H9 (cell line): ENCODE results near the gene MXD4. TPM values are rescaled to one million over a fixed set of nuclear protein-coding genes. Genes with fewer than 3 reads are reported as not detected.

ENCODE experiments used
- DNase-seq: peaks from one replicate; pipeline ENCODE4 v3.0.0-alpha.2; 2017
- H2AFZ ChIP-seq: one replicate; pipeline ENCODE4 v1.6.1; 2013; ENCODE audit warnings: mild to moderate bottlenecking, low read length, control low read depth, moderate library complexity
- H2AK5ac ChIP-seq: 2 replicates; pipeline ENCODE4 v1.6.1; 2013; ENCODE audit warnings: low read length, control low read depth, mixed read lengths; ENCODE audit not compliant: insufficient read length
- H2BK120ac ChIP-seq: one replicate; pipeline ENCODE4 v1.6.1; 2013; ENCODE audit warnings: low read depth, mild to moderate bottlenecking, low read length, control low read depth, inconsistent platforms; ENCODE audit not compliant: poor library complexity, severe bottlenecking
- H2BK12ac ChIP-seq: 2 replicates; pipeline ENCODE4 v1.6.1; 2013; ENCODE audit warnings: low read length, control low read depth, mixed read lengths, low read depth; ENCODE audit not compliant: insufficient read length
- H2BK15ac ChIP-seq: 2 replicates; pipeline ENCODE4 v1.6.1; 2013; ENCODE audit warnings: low read depth, low read length, control low read depth
- H2BK20ac ChIP-seq: one replicate; pipeline ENCODE4 v1.6.1; 2013; ENCODE audit warnings: low read depth, mild to moderate bottlenecking, low read length, control low read depth, inconsistent platforms; ENCODE audit not compliant: poor library complexity, severe bottlenecking
- H2BK5ac ChIP-seq: 2 replicates; pipeline ENCODE4 v1.6.1; 2013; ENCODE audit warnings: low read length, control low read depth, mixed read lengths; ENCODE audit not compliant: insufficient read length
- H3K14ac ChIP-seq: 2 replicates; pipeline ENCODE4 v1.6.1; 2013; ENCODE audit warnings: low read length, control low read depth; ENCODE audit not compliant: insufficient read depth
- H3K18ac ChIP-seq: 2 replicates; pipeline ENCODE4 v1.6.1; 2013; ENCODE audit warnings: low read depth, mild to moderate bottlenecking, mixed read lengths, low read length, control low read depth; ENCODE audit not compliant: insufficient read length
- H3K23ac ChIP-seq: 2 replicates; pipeline ENCODE4 v1.6.1; 2013; ENCODE audit warnings: low read length, control low read depth, mixed read lengths, low read depth; ENCODE audit not compliant: insufficient read length
- H3K23me2 ChIP-seq: 2 replicates; pipeline ENCODE4 v1.6.1; 2013; ENCODE audit warnings: low read depth, mild to moderate bottlenecking, mixed read lengths, low read length, control low read depth; ENCODE audit not compliant: insufficient read length, poor library complexity, severe bottlenecking
- H3K27ac ChIP-seq: 2 replicates; pipeline ENCODE4 v1.5.1; 2013; ENCODE audit warnings: low read length, control low read depth, mixed read lengths, low read depth; ENCODE audit not compliant: insufficient read length
- H3K27me3 ChIP-seq: 2 replicates; pipeline ENCODE4 v1.6.1; 2013; ENCODE audit warnings: low read length, control low read depth, inconsistent platforms; ENCODE audit not compliant: insufficient read depth
- H3K4ac ChIP-seq: 2 replicates; pipeline ENCODE4 v1.6.1; 2013; ENCODE audit warnings: low read depth, mild to moderate bottlenecking, control low read depth, inconsistent platforms, low read length, moderate library complexity
- H3K4me1 ChIP-seq: 2 replicates; pipeline ENCODE4 v1.6.1; 2013; ENCODE audit warnings: low read length, control low read depth, inconsistent platforms; ENCODE audit not compliant: insufficient read depth
- H3K4me2 ChIP-seq: 2 replicates; pipeline ENCODE4 v1.6.1; 2013; ENCODE audit warnings: low read length, control low read depth, mixed read lengths; ENCODE audit not compliant: insufficient read length, insufficient read depth
- H3K56ac ChIP-seq: 2 replicates; pipeline ENCODE4 v1.6.1; 2013; ENCODE audit warnings: low read depth, mild to moderate bottlenecking, mixed read lengths, low read length, control low read depth; ENCODE audit not compliant: insufficient read length
- H3K79me1 ChIP-seq: 2 replicates; pipeline ENCODE4 v1.6.1; 2013; ENCODE audit warnings: low read depth, mild to moderate bottlenecking, moderate library complexity, low read length, control low read depth, inconsistent platforms; ENCODE audit not compliant: insufficient read depth, poor library complexity, severe bottlenecking
- H3K79me2 ChIP-seq: 2 replicates; pipeline ENCODE4 v1.6.1; 2013; ENCODE audit warnings: low read length, control low read depth, inconsistent platforms; ENCODE audit not compliant: insufficient read depth
- H3K9ac ChIP-seq: 2 replicates; pipeline ENCODE4 v1.6.1; 2013; ENCODE audit warnings: low read length, control low read depth, mixed read lengths; ENCODE audit not compliant: insufficient read length; ENCODE audit errors: extremely low read depth
- H3K9me3 ChIP-seq: one replicate; pipeline ENCODE4 v1.6.1; 2013; ENCODE audit warnings: low read depth, low read length, inconsistent platforms; ENCODE audit not compliant: control insufficient read depth
- H3T11ph ChIP-seq: one replicate; pipeline ENCODE4 v1.6.1; 2013; ENCODE audit warnings: mild to moderate bottlenecking, low read length, control low read depth, inconsistent platforms
- H4K20me1 ChIP-seq: one replicate; pipeline ENCODE4 v1.6.1; 2013; ENCODE audit not compliant: control insufficient read depth, insufficient read length, insufficient read depth
- H4K5ac ChIP-seq: 2 replicates; pipeline ENCODE4 v1.6.1; 2013; ENCODE audit warnings: low read depth, mild to moderate bottlenecking, mixed read lengths, low read length, control low read depth; ENCODE audit not compliant: insufficient read length
- H4K8ac ChIP-seq: replicated peaks from 2 replicates; pipeline ENCODE4 v1.6.1; 2013; ENCODE audit warnings: low read length, control low read depth, mixed read lengths, low read depth; ENCODE audit not compliant: insufficient read length
- H4K91ac ChIP-seq: 2 replicates; pipeline ENCODE4 v1.6.1; 2013; ENCODE audit warnings: low read depth, mild to moderate bottlenecking, moderate library complexity, mixed read lengths, low read length, control low read depth; ENCODE audit not compliant: insufficient read length
- H3K27ac Mint-ChIP-seq, 3 experiments: 2 replicates in 2 of 3; 3 replicates in 1 of 3; pipeline ENCODE4 v1.8.0; 2020 to 2021; ENCODE audit warnings: mixed read lengths in 3 of 3, mild to moderate bottlenecking in 1 of 3, moderate library complexity in 1 of 3
- H3K27me3 Mint-ChIP-seq: 2 replicates; pipeline ENCODE4 v1.8.0; 2021; ENCODE audit warnings: low read depth, mild to moderate bottlenecking, moderate library complexity, mixed read lengths
- H3K36me3 Mint-ChIP-seq, 3 experiments: 2 replicates in 2 of 3; 3 replicates in 1 of 3; pipeline ENCODE4 v1.8.0; 2020 to 2021; ENCODE audit warnings: low read depth in 3 of 3, mixed read lengths in 3 of 3; ENCODE audit not compliant: insufficient read depth in 1 of 3
- H3K4me1 Mint-ChIP-seq, 2 experiments: 2 replicates each; pipeline ENCODE4 v1.8.0; 2020; ENCODE audit warnings: mixed read lengths in 2 of 2
- H3K4me3 Mint-ChIP-seq, 2 experiments: 2 replicates in 1 of 2; 3 replicates in 1 of 2; pipeline ENCODE4 v1.8.0; 2020 to 2021; ENCODE audit warnings: mild to moderate bottlenecking in 2 of 2, mixed read lengths in 2 of 2, moderate library complexity in 1 of 2
- H3K9me3 Mint-ChIP-seq, 2 experiments: 2 replicates in 1 of 2; 3 replicates in 1 of 2; pipeline ENCODE4 v1.8.0; 2020; ENCODE audit warnings: mild to moderate bottlenecking in 2 of 2, mixed read lengths in 2 of 2, moderate library complexity in 1 of 2
- WGBS: extraction: QIAGEN DNeasy Blood & Tissue Kit; methylation state at CpG from one replicate; pipeline ENCODE4 v1.1.7; 2013; ENCODE audit warnings: missing lambda C conversion rate, low lambda C conversion rate, mixed read lengths; ENCODE audit not compliant: insufficient read length; ENCODE audit errors: extremely low coverage; 5-methylcytosine and 5-hydroxymethylcytosine counted together
- total RNA-seq: library from RNA; stranded (reverse); gene quantifications from 2 replicates; pipeline ENCODE4 v1.2.1, GENCODE V29; 2021
- TF ChIP-seq, protein P1 (sequence below): fragments of 200-600 bp; sonication (generic); conservative IDR thresholded peaks from 3 replicates; pipeline ENCODE4 v1.8.0; 2021; ENCODE audit warnings: antibody characterized with exemption, mild to moderate bottlenecking

The MXD4 gene
- total RNA-seq, 1 experiment from 2014 or later: 24.1 TPM

DNA sequence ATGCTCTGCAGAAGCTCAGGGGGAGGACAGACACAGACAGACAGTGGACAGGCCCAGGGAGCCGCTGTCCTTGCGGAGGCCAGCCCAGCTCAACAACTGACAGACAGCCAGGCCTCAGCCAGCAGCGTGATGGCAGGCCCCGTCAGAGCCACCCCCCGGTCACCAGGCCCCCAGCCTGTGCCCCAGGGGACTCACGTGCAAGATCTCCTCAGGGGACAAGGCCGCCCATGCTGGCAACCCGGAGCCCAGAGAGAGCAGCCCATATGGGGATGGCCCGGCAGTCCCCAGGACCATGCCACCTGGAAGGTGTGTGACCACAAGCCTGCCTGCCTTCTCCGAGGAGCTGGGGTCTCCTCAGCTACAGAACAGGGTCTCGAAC lies 28.0 kb upstream of the MXD4 start:
- no peak overlapping the region for H4K8ac ChIP-seq
- no peak overlapping the region; the same call in 1 of the 2 replicates for H3K14ac ChIP-seq
- H3K79me2 ChIP-seq: no peaks in the 10 kb centered on the region
- H4K5ac ChIP-seq: no peak overlapping the region
- no peak overlapping the region for H2BK15ac ChIP-seq
- H3T11ph ChIP-seq: no peak overlapping the region
- H3K9ac ChIP-seq: no peak overlapping the region
- no peak overlapping the region for H3K23ac ChIP-seq
- DNase-seq: no peak
- no peak overlapping the region for H2BK20ac ChIP-seq
- H2BK120ac ChIP-seq: no peak overlapping the region
- H3K18ac ChIP-seq: no peak overlapping the region
- Mint-ChIP-seq H3K4me3 (no peak overlapping the region), H3K27me3 (no peaks in the 10 kb centered on the region; the same call in 1 of the 2 replicates), H3K27ac (no peak overlapping the region), H3K9me3 (peaks cover 2 to 8% of the 10 kb centered on the region in 2 experiments; a peak in 4 of 5 replicates), H3K4me1 (peaks cover 4 to 15% of the 10 kb centered on the region in 2 experiments; a peak in 3 of 4 replicates), H3K36me3 (no peaks in the 10 kb centered on the region; a peak in 1 of 7 replicates)
- H4K91ac ChIP-seq: no peak overlapping the region
- no peaks in the 10 kb centered on the region for H3K9me3 ChIP-seq
- TF ChIP-seq, protein P1, sequence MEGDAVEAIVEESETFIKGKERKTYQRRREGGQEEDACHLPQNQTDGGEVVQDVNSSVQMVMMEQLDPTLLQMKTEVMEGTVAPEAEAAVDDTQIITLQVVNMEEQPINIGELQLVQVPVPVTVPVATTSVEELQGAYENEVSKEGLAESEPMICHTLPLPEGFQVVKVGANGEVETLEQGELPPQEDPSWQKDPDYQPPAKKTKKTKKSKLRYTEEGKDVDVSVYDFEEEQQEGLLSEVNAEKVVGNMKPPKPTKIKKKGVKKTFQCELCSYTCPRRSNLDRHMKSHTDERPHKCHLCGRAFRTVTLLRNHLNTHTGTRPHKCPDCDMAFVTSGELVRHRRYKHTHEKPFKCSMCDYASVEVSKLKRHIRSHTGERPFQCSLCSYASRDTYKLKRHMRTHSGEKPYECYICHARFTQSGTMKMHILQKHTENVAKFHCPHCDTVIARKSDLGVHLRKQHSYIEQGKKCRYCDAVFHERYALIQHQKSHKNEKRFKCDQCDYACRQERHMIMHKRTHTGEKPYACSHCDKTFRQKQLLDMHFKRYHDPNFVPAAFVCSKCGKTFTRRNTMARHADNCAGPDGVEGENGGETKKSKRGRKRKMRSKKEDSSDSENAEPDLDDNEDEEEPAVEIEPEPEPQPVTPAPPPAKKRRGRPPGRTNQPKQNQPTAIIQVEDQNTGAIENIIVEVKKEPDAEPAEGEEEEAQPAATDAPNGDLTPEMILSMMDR: no peak
- H3K4ac ChIP-seq: no peak overlapping the region
- no CpG with 5 or more reads among the region's 11 CpGs for WGBS
- H3K27ac ChIP-seq: no peak overlapping the region
- H2AK5ac ChIP-seq: no peak overlapping the region
- H2BK5ac ChIP-seq: no peak overlapping the region
- H3K56ac ChIP-seq: no peak overlapping the region
- no peak overlapping the region for H3K4me2 ChIP-seq
- H3K27me3 ChIP-seq: no peaks in the 10 kb centered on the region
- H4K20me1 ChIP-seq: no peaks in the 10 kb centered on the region
- no peaks in the 10 kb centered on the region for H3K23me2 ChIP-seq
- H2BK12ac ChIP-seq: no peak overlapping the region
- no peaks in the 10 kb centered on the region; the same call in 1 of the 2 replicates for H3K4me1 ChIP-seq
- no peaks in the 10 kb centered on the region for H3K79me1 ChIP-seq
- no peak overlapping the region for H2AFZ ChIP-seq
